GM19397 (cell line): ENCODE results near the gene TXLNA.

ENCODE experiments used
- ATAC-seq: cut with Tn5 transposase; IDR thresholded peaks from one replicate; pipeline ENCODE4 v1.9.1; 2021; ENCODE audit warnings: mild to moderate bottlenecking, moderate library complexity; ENCODE audit not compliant: unreplicated experiment

Gene TXLNA

DNA sequence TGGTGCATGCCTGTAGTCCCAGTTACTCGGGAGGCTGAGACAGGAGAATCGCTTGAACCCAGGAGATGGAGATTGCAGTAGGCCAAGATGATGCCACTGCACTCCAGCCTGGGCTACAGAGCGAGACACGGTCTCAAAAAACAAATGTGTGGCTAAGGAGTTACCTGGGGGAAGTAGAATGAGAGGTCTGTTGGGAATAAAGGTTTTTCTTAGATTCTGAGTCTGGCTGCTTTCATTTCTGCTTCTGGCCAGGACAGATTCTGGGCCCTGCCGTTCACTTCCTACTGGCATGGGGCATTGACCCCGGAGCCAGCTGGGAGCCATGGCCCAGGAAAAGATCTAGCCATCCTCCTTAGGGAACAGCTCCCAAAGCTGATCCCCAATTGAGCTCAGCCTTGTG is 29.0 kb downstream of the TXLNA start:
- ATAC-seq, result no peak

GRCh38 chr1:32208891-32209328 is 29.4 kb downstream of the TXLNA start, which contains the start of gene DCDC2B:
DCDC2B (plus strand) TSS chr1:32209089; CDS start chr1:32209094, 5 bp downstream.
- ATAC-seq, result no peak

DNA sequence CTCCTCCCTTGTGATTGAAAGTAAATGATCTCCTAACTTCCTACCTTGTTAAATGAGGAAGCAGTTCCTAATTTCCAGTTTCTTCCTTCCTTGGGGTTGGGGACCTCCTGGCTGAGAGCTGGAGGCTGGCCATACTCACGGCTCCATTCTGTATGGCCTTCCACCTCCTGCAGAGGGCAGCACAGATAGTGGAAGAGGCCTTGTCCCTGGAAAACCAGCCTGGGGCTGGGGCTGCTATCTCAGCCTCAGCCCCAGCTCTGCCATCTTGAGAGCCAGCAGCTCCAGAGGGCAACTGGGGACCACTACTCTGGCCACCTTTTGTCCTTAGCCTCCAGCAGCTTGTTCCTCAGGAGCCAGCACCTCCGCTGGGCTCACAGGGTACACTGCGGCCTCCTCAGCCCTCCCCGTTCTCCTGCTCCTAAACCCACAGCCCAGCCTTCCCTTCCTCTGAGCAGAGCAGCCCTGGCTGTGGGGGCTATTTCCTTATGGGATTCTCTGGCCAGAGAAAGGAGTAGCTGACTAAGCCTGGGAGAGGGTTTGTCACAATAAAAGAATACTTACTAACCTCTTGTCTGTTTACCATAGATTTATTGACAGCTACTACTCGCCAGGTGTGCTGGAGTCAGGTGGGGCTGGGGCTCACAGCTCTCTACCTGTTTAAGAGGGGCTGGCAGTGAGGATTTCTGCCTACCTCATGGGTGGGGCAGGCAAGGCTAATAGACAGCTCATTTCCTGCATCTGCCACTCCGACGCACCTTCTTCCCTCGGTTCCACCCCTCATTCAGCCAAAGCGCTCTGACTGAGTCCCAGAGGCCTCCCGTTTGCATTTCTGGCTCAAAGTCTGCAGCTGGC is 36.4 kb downstream of the TXLNA start:
- ATAC-seq, result no peak

GRCh38 chr1:32216566-32216965 is 37.1 kb downstream of the TXLNA start:
- ATAC-seq, result no peak

GRCh38 chr1:32219022-32219421 is 39.5 kb downstream of the TXLNA start:
- no peak for ATAC-seq

DNA sequence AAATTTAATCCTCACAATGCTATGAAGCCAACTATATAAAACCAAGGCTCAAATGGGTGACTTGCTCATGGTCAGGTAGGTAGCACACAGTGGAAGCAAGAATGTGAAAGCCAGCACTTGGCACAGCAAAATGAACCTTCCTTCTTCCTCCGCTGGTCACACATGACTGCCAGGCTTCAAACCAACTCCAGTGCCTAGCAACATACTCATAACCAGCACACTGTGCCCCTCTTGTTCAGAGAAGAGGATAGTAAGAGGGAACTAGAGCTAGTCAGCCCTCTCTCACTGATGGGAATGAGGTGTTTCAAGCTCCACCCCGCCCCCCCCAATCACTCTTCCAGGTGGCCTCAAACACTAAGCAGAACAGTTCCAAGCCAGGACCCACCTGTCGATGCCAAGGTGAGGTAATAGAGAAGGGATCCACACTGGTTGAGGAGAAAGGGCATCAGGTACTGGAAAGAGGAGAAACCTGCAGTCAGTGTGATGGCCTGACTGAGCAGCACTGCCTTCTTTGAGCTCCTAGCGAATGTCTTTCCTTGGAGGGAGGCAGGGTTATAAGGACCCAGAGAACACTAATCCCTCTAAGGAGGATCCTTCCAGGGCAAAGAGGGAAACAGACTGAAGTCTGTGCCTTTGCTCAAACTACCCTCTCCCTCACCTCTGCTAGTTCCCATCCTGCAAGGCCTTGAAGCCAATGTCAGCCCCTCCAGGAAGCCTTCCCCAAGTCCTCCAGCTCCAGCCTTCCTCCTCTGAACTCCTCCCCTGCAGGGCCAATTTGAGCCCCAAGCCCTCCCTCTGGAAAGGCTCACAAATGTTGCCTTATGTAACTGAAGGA is 41.5 kb downstream of the TXLNA start:
- ATAC-seq, result no peak

DNA sequence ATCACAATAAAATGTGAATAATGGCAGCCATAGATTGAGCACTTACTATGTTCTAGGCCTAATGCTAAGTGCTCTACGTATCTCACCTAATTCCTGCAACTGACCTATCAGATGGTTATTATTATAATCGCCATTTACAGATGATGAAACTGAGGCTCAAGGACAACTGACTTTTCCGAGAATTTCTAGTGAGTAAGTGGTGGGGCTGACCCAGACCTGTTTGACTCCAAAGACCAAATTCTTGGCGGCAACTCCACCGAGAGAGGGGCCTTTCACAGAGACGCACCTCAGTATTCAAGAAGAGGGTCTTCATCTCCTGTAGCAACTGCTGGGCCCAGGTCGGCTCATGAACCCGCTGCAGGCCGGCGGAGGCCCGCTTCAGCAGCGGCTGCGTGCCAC is 42.1 kb downstream of the TXLNA start:
- ATAC-seq, result no peak

DNA sequence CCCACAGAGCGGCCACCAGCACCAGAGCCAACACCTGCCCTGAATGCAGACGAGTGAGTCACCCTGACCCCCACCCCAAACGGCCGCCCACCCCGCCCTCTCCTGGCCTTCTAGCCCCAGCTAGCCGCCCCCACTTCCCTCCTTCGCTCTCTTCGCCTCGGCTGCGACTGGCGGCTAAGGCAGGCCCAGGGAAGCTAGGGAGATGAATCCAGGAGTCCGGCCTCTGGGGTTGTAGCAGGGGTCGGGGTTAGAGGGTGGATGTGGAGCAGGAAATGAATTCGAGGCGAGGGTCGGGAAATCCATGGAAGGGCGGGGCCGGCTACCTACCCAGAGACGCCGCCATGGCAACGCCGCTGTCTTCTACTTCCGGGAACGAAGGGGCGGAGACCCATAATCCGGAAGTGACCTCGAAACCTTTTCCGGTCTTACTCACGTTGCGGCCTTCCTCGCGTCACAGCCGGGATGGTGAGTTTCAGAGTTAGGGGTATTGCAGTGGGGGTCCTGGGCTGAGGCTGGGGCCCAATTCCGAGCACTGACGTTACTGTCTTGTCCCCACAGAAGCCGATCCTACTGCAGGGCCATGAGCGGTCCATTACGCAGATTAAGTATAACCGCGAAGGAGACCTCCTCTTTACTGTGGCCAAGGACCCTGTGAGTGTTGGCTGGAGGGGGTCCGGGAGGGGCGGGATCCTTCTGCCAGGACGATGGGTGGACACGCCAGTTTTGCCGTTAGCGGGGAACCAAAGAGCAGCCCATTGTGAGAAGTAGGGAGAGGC is 42.7 kb downstream of the TXLNA start, which contains the start of the genes EIF3I and TMEM234:
Gene EIF3I (plus strand): TSS at position 428 of the 776 bp plus-strand sequence. CDS start 35 bp downstream, at position 463.
Gene TMEM234 (minus strand): TSS at position 374 of the 776 bp plus-strand sequence. CDS start 31 bp downstream, at position 343.
- ATAC-seq, result peak; percentile 88

GRCh38 chr1:32223683-32224082 is 44.2 kb downstream of the TXLNA start:
- ATAC-seq, result no peak

DNA sequence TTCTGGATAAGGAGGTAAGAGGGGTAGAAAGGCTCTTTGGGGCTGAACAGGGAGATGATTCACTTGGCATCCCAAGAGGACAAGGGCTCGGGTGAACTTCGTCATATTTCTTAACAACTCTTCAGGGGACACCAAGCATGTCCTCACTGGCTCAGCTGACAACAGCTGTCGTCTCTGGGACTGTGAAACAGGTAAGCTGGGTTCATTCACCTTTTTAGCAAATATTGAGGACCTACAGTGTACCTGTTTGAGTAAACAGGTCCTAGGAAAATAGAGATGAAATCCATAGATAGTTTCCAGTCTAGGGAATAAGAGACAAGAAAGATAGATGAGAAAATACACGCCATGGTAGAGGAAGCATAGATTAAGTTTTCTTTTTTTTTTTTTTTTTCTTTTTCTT is 44.8 kb downstream of the TXLNA start:
- ATAC-seq, result no peak

- no peak for ATAC-seq
These were observed 49.3 kb downstream of the TXLNA start for GRCh38 chr1:32228771-32229170.

DNA sequence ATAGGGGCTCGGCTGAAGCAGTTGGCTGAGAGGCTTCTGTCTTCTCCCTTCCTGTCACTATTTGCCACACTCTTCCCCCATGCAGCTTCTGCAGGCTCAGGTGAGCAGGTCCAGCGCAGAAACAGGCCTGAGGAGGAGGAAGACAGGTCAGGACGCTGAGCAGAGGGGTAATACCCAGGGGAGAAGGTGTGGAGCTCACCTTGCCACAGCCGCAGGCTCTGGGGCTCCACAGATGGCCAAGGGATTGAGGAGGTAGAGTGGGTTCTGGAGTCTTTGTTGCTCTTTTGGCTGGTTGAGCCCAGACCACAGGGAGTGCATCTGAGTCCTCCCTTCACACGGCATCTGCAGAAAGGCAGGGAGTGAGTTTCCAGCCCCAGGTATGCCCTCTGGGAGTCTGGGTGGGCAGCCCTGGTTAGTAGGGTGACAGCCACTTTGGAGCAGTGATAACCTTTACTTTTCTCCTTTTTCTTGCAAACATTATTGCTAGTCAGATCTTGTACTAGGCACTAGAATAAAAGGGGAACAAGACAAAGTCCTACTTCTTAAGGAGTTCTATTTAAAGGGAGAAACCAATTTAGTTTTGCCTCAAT is 52.5 kb downstream of the TXLNA start:
- ATAC-seq, result no peak

DNA sequence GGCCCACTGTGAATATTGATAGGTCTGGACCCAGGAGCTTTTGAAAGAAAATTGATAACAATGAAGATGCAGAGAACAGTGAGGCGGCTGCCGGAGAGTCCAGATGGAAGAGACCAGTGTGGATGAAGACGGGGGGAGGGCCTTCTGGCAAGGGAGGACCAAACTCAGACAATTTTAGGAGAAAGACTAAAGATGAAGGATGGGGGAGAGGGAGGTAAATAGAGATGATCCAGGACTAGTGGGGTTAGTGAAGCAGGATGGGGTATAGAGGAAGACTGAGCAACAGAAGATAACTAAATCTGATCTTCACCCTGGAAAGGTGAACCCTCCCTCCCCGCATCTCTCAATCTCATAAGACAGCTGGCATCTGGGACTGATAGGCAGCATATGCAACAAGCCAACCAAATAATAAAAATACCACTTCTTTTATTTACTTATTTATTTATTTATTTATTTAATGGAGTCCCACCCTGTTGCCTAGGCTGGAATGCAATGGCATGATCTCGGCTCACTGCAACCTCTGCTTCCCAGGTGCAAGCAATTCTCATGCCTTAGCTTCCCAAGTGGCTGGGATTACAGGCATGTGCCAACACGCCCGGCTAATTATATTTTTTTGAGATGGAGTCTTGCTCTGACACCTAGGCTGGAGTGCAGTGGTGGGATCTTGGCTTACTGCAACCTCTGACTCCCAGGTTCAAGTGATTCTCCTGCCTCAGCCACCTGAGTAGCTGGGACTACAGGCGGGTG is 53.3 kb downstream of the TXLNA start:
- ATAC-seq, result no peak

DNA sequence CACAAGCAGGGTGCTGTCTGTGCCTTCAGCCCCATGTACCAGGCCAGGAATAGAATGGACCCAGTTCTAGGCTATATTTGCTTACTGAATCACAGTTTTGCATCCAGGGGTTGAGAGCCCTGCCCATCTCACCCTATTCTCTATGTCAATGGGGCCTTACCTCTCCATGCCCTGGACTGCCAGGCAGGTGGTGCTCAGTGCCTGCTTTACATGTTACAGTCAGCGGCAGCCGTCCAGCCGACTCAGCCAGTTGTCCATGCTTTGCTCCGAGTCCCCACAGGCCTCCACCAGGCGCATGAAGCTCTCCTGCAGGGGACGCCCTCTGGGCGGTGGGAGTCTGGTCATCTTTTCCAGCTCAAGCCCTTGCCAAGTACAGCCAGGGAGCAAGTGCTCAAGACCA is 55.3 kb downstream of the TXLNA start:
- no peak for ATAC-seq

GRCh38 chr1:32239337-32239736 is 59.9 kb downstream of the TXLNA start:
- no peak for ATAC-seq

- no peak for ATAC-seq
These were observed 60.3 kb downstream of the TXLNA start for GRCh38 chr1:32239790-32240139.

GRCh38 chr1:32240140-32240951 is 60.9 kb downstream of the TXLNA start:
- ATAC-seq, result peak; percentile 57

DNA sequence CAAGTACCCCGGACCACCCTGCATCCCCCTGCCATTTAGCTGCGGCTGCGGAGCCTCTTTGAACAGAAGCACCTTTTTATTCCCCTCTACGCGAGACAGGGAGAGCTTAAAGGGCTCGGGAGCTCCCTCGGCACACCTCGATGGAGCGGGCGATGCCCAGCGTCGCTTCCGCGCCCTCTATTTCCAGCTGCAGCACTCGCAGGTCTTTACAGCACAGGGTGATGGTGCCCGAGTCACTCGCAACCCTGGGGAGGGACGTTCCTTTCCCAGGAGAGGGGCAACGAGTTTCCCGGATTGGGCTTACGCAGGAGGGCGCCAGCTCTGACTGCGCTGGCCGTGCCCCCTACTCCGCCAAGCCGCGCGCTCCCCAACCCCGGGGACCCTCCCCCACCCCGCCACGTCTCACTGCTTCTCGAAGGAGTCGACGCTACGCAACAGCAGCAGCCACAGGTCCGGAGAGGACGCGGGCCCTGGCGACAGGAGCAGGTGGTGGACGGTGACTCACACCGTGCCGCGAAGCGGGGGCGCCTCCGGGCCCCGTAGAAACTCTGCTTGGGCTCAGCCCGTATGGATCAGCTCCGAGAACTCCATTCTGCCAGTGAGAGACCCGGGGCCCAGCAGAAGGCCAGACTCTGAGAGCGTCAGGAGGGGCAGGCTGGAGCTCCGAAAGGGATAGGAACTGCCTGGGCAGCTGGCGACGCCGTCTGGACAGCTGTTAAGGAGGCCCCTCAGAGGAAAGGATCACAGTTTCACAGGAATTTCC is 61.7 kb downstream of the TXLNA start:
- peak; percentile 34 for ATAC-seq
